Measurements from ENCODE around the gene KCNJ3.

The KCNJ3 gene

GRCh38 chr2:154813636-154814035 lies 115.1 kb downstream of the KCNJ3 start:
- no peak for ATAC-seq

DNA sequence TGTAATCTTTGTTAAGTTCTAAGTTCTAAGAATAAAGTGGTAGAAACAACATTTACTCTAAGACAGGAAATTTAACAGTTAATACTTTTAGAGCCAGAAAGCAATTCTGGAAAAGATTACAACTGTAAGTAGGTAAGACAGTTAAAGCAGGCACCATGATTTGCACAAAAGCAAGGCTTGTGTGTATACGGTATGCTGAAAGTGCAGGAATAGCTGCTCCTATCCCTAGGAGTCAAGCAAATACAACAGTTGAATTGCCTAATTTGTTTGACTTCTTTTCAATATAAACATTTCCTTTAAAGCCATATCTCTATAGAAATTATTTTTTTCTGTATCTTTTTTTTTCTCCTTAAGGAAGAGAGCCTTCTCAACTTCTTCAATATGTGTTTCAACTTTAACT lies 116.4 kb downstream of the KCNJ3 start:
- no peak for ATAC-seq

More at GRCh38 chr2:154813636-154814035, 115.1 kb downstream of the KCNJ3 start:
- TF ChIP-seq BACH2 (CRISPR knock-in tag; IDR thresholded peaks at IDR 0.05; ENCODE audit: borderline replicate concordance) (no peak), ZNF70 (CRISPR knock-in tag; IDR thresholded peaks at IDR 0.05) (no peak), ZNF8 (CRISPR knock-in tag; IDR thresholded peaks at IDR 0.05) (no peak), CSDC2 (CRISPR knock-in tag; IDR thresholded peaks at IDR 0.05) (no peak), PATZ1 (CRISPR knock-in tag; IDR thresholded peaks at IDR 0.05; ENCODE audit: borderline replicate concordance) (no peak), ARNTL (CRISPR knock-in tag; IDR thresholded peaks at IDR 0.05; ENCODE audit: borderline replicate concordance, low read depth) (no peak)

GRCh38 chr2:154825358-154825757 lies 126.9 kb downstream of the KCNJ3 start:
- TF ChIP-seq BACH2 (CRISPR knock-in tag; IDR thresholded peaks at IDR 0.05; ENCODE audit: borderline replicate concordance) (no peak), ARNTL (CRISPR knock-in tag; IDR thresholded peaks at IDR 0.05; ENCODE audit: borderline replicate concordance, low read depth) (no peak), CSDC2 (CRISPR knock-in tag; IDR thresholded peaks at IDR 0.05) (no peak), GLIS3 (CRISPR knock-in tag; IDR thresholded peaks at IDR 0.05) (no peak), OSR1 (CRISPR knock-in tag; IDR thresholded peaks at IDR 0.05) (no peak), ZFP30 (CRISPR knock-in tag; IDR thresholded peaks at IDR 0.05) (no peak)
- ATAC-seq: no peak

More for the DNA sequence above, 116.4 kb downstream of the KCNJ3 start:
- no peak for TF ChIP-seq RARB (CRISPR knock-in tag; IDR thresholded peaks at IDR 0.05)
- TF ChIP-seq PPARA (CRISPR knock-in tag; IDR thresholded peaks at IDR 0.05; ENCODE audit: borderline replicate concordance): no peak
- no peak for TF ChIP-seq OSR1 (CRISPR knock-in tag; IDR thresholded peaks at IDR 0.05)

DNA sequence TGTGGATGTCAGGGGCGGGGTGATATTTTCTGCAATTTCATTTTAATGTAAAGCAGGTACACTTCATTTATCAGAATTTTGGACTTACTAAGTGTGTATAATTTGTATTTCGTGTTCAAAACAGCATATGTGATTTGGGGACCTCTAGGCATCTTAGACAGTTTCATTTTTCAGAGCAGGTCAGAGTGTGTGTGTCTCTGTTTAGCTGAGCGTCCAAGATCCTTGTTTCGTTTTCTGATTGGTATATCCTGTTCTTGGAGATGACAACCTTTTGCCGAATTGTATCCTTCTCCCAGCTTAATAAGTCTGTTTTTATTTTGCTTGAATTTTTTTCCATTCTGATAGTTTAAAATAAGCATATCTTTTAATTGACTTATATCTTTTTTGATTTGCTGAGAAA lies 128.3 kb downstream of the KCNJ3 start:
- TF ChIP-seq TOX (CRISPR knock-in tag; IDR thresholded peaks at IDR 0.05; ENCODE audit: borderline replicate concordance) (no peak), TCF4 (CRISPR knock-in tag; IDR thresholded peaks at IDR 0.05; ENCODE audit: borderline replicate concordance) (no peak), ZC3H10 (CRISPR knock-in tag; IDR thresholded peaks at IDR 0.05) (no peak), CSRNP3 (CRISPR knock-in tag; IDR thresholded peaks at IDR 0.05) (no peak)
- TF ChIP-seq, protein P1, sequence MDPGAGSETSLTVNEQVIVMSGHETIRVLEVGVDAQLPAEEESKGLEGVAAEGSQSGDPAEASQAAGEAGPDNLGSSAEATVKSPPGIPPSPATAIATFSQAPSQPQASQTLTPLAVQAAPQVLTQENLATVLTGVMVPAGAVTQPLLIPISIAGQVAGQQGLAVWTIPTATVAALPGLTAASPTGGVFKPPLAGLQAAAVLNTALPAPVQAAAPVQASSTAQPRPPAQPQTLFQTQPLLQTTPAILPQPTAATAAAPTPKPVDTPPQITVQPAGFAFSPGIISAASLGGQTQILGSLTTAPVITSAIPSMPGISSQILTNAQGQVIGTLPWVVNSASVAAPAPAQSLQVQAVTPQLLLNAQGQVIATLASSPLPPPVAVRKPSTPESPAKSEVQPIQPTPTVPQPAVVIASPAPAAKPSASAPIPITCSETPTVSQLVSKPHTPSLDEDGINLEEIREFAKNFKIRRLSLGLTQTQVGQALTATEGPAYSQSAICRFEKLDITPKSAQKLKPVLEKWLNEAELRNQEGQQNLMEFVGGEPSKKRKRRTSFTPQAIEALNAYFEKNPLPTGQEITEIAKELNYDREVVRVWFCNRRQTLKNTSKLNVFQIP (CRISPR knock-in tag; IDR thresholded peaks at IDR 0.05; ENCODE audit: borderline replicate concordance, low read depth): no peak
- no peak for ATAC-seq

DNA sequence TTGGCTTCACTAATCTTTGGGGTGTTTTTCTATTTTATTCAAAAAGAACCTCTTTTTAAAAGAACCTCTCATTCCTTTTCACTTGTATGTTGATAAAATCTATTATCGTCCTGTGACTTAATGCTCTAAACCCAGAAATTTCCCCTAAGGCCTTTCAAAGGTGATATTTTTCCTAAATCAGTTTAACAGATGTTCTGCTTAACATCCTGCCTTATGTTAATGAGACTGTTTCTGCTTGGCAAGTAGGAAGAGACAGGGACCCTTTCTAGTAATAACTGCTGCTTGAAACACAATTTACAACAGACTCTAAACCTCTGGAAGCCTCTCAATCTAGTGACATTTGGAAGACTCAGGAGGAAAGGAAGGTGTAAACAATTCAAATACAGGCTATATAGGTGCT lies 128.8 kb downstream of the KCNJ3 start:
- no peak for ATAC-seq
- TF ChIP-seq PPARA (CRISPR knock-in tag; IDR thresholded peaks at IDR 0.05; ENCODE audit: borderline replicate concordance) (no peak), GLIS3 (CRISPR knock-in tag; IDR thresholded peaks at IDR 0.05) (no peak), ISL1 (CRISPR knock-in tag; IDR thresholded peaks at IDR 0.05) (no peak), TOX (CRISPR knock-in tag; IDR thresholded peaks at IDR 0.05; ENCODE audit: borderline replicate concordance) (no peak), ZNF8 (CRISPR knock-in tag; IDR thresholded peaks at IDR 0.05) (no peak), OSR1 (CRISPR knock-in tag; IDR thresholded peaks at IDR 0.05) (no peak), BACH2 (CRISPR knock-in tag; IDR thresholded peaks at IDR 0.05; ENCODE audit: borderline replicate concordance) (no peak)

GRCh38 chr2:154832711-154833110 lies 134.2 kb downstream of the KCNJ3 start:
- no peak for ATAC-seq
- TF ChIP-seq SNAI2 (CRISPR knock-in tag; IDR thresholded peaks at IDR 0.05): no peak
- no peak for TF ChIP-seq TOX (CRISPR knock-in tag; IDR thresholded peaks at IDR 0.05; ENCODE audit: borderline replicate concordance)
- TF ChIP-seq CSRNP3 (CRISPR knock-in tag; IDR thresholded peaks at IDR 0.05): no peak
- no peak for TF ChIP-seq ZC3H10 (CRISPR knock-in tag; IDR thresholded peaks at IDR 0.05)
- TF ChIP-seq BACH2 (CRISPR knock-in tag; IDR thresholded peaks at IDR 0.05; ENCODE audit: borderline replicate concordance): no peak
- TF ChIP-seq ZFP3 (CRISPR knock-in tag; IDR thresholded peaks at IDR 0.05): no peak
- TF ChIP-seq GLIS3 (CRISPR knock-in tag; IDR thresholded peaks at IDR 0.05): no peak
